Mucosa of gallbladder (tissue), 1 donor: ENCODE results near the gene ZACN. TPM values are rescaled to one million over a fixed set of nuclear protein-coding genes. Genes with fewer than 3 reads are reported as not detected.

Source experiments
- DNase-seq: peaks from one replicate; pipeline ENCODE4 v3.0.0-alpha.2; 2020; ENCODE audit warnings: low spot score
- total RNA-seq: library from RNA; stranded (reverse); gene quantifications from one replicate; pipeline ENCODE4 v1.2.1, GENCODE V29; 2021
- donor health status: DM: no; HTN: no; CAD: no.

ZACN gene
- total RNA-seq, 1 donor from 2014 or later = not detected

- DNase-seq = no peak
Measured at GRCh38 chr17:76131692-76132573, 53.0 kb downstream of the ZACN start.

Other genes starting within 250 kb of the ZACN start
- gene UNC13D, start 234.8 kb upstream of the ZACN start, total RNA-seq = 26.4 TPM
- gene WBP2, start 223.8 kb upstream of the ZACN start, total RNA-seq = 160 TPM
- gene TRIM47, start 200.6 kb upstream of the ZACN start, total RNA-seq = 68.2 TPM
- gene TRIM65, start 182.2 kb upstream of the ZACN start, total RNA-seq = 24.0 TPM
- 107 TPM for gene MRPL38, start 174.3 kb upstream of the ZACN start, total RNA-seq
- 28.9 TPM for gene FBF1, start 138.1 kb upstream of the ZACN start, total RNA-seq
- gene ACOX1, start 100.0 kb upstream of the ZACN start, total RNA-seq = 102 TPM
- gene TEN1, start 99.9 kb upstream of the ZACN start, total RNA-seq = 22.9 TPM
- gene CDK3, start 78.3 kb upstream of the ZACN start, total RNA-seq = 11.9 TPM
- 14.9 TPM for gene EVPL, start 51.9 kb upstream of the ZACN start, total RNA-seq
- 69.8 TPM for gene SRP68, start 6.7 kb upstream of the ZACN start, total RNA-seq
- gene GALR2, start 4.4 kb upstream of the ZACN start, total RNA-seq = 0.20 TPM
- 163 TPM for gene EXOC7, start 24.6 kb downstream of the ZACN start, total RNA-seq
- not detected for gene FOXJ1, start 62.1 kb downstream of the ZACN start, total RNA-seq
- 3.3 TPM for gene RNF157, start 161.3 kb downstream of the ZACN start, total RNA-seq
- gene UBALD2, start 186.2 kb downstream of the ZACN start, total RNA-seq = 109 TPM
- gene QRICH2, start 229.1 kb downstream of the ZACN start, total RNA-seq = 3.8 TPM